ENCODE results near the gene ATG2A.

DNA sequence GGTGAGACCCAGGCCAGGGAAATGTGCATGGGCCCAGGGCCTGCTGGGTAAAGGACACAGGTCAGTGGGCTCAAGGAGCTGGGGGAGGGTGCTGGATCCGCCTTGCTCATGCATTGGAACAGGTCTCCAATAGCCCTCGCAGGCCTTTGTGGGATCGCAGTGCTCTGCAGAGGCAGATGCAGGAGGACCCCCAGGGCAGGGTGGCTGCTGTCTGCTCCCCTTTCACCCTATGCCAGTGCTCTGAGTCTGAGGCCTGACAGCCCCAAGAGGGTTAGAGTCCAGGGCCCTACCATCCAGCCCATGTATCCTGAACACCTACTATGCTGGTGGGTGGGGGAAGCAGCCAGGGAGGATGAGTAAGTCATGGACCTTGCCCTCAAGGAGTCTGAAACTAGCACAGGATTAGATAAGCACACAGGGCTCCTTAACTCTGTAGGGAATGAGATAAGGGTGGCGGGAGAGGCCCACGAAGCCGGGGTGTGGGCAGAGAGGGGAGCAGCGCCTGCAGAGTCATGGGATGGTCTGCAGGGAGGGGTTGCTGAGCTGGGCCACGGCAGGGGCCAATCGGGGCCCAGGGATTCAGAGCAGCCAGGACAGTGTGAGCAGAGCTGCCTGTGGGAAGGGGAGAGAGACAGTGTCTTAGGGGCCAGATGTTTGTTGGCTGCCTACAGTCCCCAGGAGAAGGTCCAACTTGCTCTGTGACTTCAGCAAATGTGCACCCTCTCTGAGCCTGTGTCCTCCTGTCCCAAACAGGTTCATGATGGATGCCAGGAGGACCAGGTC, 28.1 kb downstream of the ATG2A start:
- TF ChIP-seq, protein P1, sequence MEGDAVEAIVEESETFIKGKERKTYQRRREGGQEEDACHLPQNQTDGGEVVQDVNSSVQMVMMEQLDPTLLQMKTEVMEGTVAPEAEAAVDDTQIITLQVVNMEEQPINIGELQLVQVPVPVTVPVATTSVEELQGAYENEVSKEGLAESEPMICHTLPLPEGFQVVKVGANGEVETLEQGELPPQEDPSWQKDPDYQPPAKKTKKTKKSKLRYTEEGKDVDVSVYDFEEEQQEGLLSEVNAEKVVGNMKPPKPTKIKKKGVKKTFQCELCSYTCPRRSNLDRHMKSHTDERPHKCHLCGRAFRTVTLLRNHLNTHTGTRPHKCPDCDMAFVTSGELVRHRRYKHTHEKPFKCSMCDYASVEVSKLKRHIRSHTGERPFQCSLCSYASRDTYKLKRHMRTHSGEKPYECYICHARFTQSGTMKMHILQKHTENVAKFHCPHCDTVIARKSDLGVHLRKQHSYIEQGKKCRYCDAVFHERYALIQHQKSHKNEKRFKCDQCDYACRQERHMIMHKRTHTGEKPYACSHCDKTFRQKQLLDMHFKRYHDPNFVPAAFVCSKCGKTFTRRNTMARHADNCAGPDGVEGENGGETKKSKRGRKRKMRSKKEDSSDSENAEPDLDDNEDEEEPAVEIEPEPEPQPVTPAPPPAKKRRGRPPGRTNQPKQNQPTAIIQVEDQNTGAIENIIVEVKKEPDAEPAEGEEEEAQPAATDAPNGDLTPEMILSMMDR (IDR thresholded peaks at IDR 0.05; ENCODE audit: extremely low read depth in 1 of 2, insufficient read depth in 1 of 2, low read depth in 1 of 2, low read length in 2 of 2) = no peak
- TF ChIP-seq POLR2A (IDR thresholded peaks at IDR 0.05; ENCODE audit: low read depth, low read length) (no peak), MYC (IDR thresholded peaks at IDR 0.05; ENCODE audit: low read depth, low read length) (no peak), POLR2AphosphoS5 (IDR thresholded peaks at IDR 0.05; ENCODE audit: insufficient read depth, low read depth, low read length) (no peak), JUN (IDR thresholded peaks at IDR 0.05; ENCODE audit: borderline replicate concordance, insufficient read depth, insufficient read length, low read depth) (no peak), EZH2 (IDR thresholded peaks at IDR 0.05; ENCODE audit: borderline replicate concordance, low read depth, low read length, severe bottlenecking) (no peak), MAX (IDR thresholded peaks at IDR 0.05; ENCODE audit: insufficient read depth, insufficient read length) (no peak), FOS (IDR thresholded peaks at IDR 0.05; ENCODE audit: borderline replicate concordance, insufficient read depth, low read length) (no peak)
